Mesothelial cell of epicardium (in vitro differentiated cells): ENCODE measurements around the gene ADAMTSL2. TPM values are rescaled to one million over a fixed set of nuclear protein-coding genes. Genes with fewer than 3 reads are reported as not detected.

Experiments
- DNase-seq, 2 experiments: peaks; one replicate each; pipeline ENCODE4 v3.0.0; 2021; ENCODE audit warnings: low spot score in 2 of 2; ENCODE audit not compliant: unreplicated experiment in 2 of 2
- H3K27ac Mint-ChIP-seq: 2 replicates; pipeline ENCODE4 v1.8.0; 2021; ENCODE audit warnings: mixed read lengths
- H3K27me3 Mint-ChIP-seq: 2 replicates; pipeline ENCODE4 v1.8.0; 2021; ENCODE audit warnings: low read depth, mixed read lengths
- H3K36me3 Mint-ChIP-seq: 2 replicates; pipeline ENCODE4 v1.8.0; 2021; ENCODE audit warnings: mixed read lengths
- H3K4me1 Mint-ChIP-seq: 2 replicates; pipeline ENCODE4 v1.8.0; 2021; ENCODE audit warnings: mixed read lengths
- H3K4me3 Mint-ChIP-seq: 2 replicates; pipeline ENCODE4 v1.8.0; 2021; ENCODE audit warnings: mild to moderate bottlenecking, moderate library complexity, mixed read lengths
- H3K9me3 Mint-ChIP-seq: 2 replicates; pipeline ENCODE4 v1.8.0; 2021; ENCODE audit warnings: mixed read lengths
- total RNA-seq: library from RNA; stranded (reverse); gene quantifications from 3 replicates; pipeline ENCODE4 v1.2.1, GENCODE V29; 2021
- TF ChIP-seq, protein P1 (sequence below): fragments of 200-600 bp; sonication (generic); IDR thresholded peaks from one replicate; pipeline ENCODE4 v1.5.0; 2021; ENCODE audit warnings: antibody characterized with exemption; ENCODE audit not compliant: unreplicated experiment

ADAMTSL2 gene
- total RNA-seq, 1 donor from 2014 or later = 6.5 TPM

GRCh38 chr9:133546287-133546680 lies 11.8 kb downstream of the ADAMTSL2 start:
- no peaks in the 10 kb centered on the region for H3K27me3 Mint-ChIP-seq
- TF ChIP-seq, protein P1, sequence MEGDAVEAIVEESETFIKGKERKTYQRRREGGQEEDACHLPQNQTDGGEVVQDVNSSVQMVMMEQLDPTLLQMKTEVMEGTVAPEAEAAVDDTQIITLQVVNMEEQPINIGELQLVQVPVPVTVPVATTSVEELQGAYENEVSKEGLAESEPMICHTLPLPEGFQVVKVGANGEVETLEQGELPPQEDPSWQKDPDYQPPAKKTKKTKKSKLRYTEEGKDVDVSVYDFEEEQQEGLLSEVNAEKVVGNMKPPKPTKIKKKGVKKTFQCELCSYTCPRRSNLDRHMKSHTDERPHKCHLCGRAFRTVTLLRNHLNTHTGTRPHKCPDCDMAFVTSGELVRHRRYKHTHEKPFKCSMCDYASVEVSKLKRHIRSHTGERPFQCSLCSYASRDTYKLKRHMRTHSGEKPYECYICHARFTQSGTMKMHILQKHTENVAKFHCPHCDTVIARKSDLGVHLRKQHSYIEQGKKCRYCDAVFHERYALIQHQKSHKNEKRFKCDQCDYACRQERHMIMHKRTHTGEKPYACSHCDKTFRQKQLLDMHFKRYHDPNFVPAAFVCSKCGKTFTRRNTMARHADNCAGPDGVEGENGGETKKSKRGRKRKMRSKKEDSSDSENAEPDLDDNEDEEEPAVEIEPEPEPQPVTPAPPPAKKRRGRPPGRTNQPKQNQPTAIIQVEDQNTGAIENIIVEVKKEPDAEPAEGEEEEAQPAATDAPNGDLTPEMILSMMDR = no peak
- DNase-seq = no peak
- no peaks in the 10 kb centered on the region for H3K9me3 Mint-ChIP-seq
- no peak overlapping the region for H3K27ac Mint-ChIP-seq
- peaks cover 20% of the 10 kb centered on the region for H3K4me1 Mint-ChIP-seq
- H3K36me3 Mint-ChIP-seq = peaks cover 3% of the 10 kb centered on the region
- no peak overlapping the region for H3K4me3 Mint-ChIP-seq

DNA sequence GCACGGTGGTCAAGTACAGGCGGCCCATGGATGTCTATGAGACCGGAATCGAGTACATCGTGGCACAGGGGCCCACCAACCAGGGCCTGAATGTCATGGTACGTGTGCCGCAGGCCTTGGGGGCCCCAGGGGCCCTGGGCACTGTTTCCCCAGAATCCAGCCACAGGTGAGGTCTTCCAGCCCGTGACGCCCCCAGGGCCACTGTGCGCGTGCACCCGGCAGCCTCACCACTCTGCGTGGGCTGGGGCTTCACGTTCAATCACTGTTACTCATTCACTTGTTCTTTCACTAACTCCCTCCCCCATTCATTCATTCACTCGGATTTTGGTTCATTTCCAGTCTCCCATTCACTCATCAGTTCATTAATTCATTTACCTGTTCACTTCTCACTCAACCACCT lies 12.6 kb downstream of the ADAMTSL2 start:
- Mint-ChIP-seq H3K9me3 (no peaks in the 10 kb centered on the region), H3K27ac (no peak overlapping the region), H3K4me3 (no peak overlapping the region), H3K36me3 (peaks cover 3% of the 10 kb centered on the region), H3K4me1 (peaks cover 20% of the 10 kb centered on the region), H3K27me3 (no peaks in the 10 kb centered on the region)
- no peak for DNase-seq
- TF ChIP-seq, protein P1 = no peak

- no peaks in the 10 kb centered on the region for H3K27me3 Mint-ChIP-seq
Measured at GRCh38 chr9:133551446-133551845, 16.9 kb downstream of the ADAMTSL2 start.

GRCh38 chr9:133552236-133552635 lies 17.7 kb downstream of the ADAMTSL2 start:
- H3K9me3 Mint-ChIP-seq = no peaks in the 10 kb centered on the region
- no peak for DNase-seq
- H3K36me3 Mint-ChIP-seq = peaks cover 2% of the 10 kb centered on the region
- peaks cover 6% of the 10 kb centered on the region for H3K4me1 Mint-ChIP-seq
- no peaks in the 10 kb centered on the region for H3K27me3 Mint-ChIP-seq
- no peak overlapping the region for H3K4me3 Mint-ChIP-seq
- TF ChIP-seq, protein P1 = no peak
- no peak overlapping the region for H3K27ac Mint-ChIP-seq

More at GRCh38 chr9:133551446-133551845, 16.9 kb downstream of the ADAMTSL2 start:
- no peak overlapping the region for H3K4me3 Mint-ChIP-seq
- H3K27ac Mint-ChIP-seq = no peak overlapping the region
- no peak for DNase-seq
- TF ChIP-seq, protein P1 = no peak
- peaks cover 3% of the 10 kb centered on the region for H3K36me3 Mint-ChIP-seq
- H3K9me3 Mint-ChIP-seq = no peaks in the 10 kb centered on the region
- H3K4me1 Mint-ChIP-seq = peaks cover 10% of the 10 kb centered on the region

GRCh38 chr9:133553123-133553522 lies 18.6 kb downstream of the ADAMTSL2 start:
- H3K27ac Mint-ChIP-seq = no peak overlapping the region
- no peak for DNase-seq

More at GRCh38 chr9:133553123-133553522, 18.6 kb downstream of the ADAMTSL2 start:
- Mint-ChIP-seq H3K4me3 (no peak overlapping the region), H3K4me1 (peaks cover 12% of the 10 kb centered on the region), H3K27me3 (no peaks in the 10 kb centered on the region), H3K36me3 (no peaks in the 10 kb centered on the region), H3K9me3 (no peaks in the 10 kb centered on the region)
- TF ChIP-seq, protein P1 = no peak
